ENCODE results near the gene CCDC33.

CCDC33 gene

DNA sequence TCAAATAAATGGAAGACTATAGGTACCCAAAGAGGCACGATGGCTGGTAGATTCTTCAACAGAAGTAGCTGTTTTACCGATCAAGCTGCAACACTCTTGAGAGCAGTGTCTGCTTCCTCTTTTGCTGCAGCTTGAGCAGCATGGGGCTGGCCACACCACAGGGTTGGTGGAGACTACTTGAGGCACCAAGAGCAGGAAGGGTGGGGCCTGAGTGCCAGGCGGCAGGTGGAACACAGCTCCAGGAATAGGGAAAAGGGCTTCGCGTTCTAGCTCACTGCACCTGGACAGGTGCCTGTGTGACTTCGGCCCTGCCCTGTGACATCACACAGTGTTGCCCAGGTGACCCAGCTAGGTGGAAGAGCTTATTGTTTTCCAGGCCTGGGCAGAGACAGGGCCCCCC is at the start of gene CCDC33:
CCDC33 (plus strand) TSS at position 365 of the 400 bp plus-strand sequence. CDS start 394 bp downstream, outside the sequence.
- no peak for DNase-seq (ENCODE audit: low read depth in 1 of 2, low spot score in 1 of 2)

DNA sequence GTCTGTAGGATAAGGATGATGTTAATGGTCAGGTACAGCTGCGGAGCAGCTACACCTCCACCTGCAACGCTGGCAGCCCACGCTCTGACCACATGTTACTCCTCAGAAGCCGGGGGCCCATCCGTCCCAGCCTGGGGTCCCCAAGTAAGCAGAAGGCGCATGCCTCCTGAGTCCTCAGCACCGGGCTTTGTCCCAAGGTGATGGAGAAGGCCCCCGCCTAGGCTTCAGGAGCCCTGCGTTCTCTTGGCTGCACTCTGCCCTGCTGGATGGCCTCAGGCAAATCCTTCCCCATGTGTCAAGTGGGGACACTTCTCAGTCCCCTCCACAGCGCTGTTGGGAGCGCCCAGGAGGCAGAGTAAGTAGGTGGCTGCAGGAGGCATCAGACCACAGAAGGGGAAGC is 47.9 kb upstream of the CCDC33 start:
- no peak for DNase-seq (ENCODE audit: low read depth in 1 of 2, low spot score in 1 of 2)

DNA sequence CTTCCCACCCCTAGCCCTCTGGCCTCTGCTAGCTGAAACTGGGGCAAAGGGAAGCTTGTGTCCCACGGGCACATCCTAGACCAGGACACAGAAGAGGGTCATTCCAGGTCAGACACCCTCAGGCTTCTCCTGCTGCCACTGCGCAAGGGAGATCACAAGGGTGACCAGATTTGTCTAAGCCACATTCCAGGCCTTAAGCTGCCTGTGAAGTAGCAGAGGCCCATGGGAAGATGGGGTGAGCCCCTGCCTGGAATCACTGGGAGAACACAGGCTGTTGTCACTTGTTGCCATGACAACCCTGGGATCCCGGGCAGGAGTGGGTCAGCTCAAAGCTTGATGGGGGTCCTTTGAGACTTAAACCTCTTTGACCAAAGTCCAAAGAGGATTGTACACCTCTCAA is 44.3 kb upstream of the CCDC33 start:
- no peak for DNase-seq (ENCODE audit: low read depth in 1 of 2, low spot score in 1 of 2)

DNA sequence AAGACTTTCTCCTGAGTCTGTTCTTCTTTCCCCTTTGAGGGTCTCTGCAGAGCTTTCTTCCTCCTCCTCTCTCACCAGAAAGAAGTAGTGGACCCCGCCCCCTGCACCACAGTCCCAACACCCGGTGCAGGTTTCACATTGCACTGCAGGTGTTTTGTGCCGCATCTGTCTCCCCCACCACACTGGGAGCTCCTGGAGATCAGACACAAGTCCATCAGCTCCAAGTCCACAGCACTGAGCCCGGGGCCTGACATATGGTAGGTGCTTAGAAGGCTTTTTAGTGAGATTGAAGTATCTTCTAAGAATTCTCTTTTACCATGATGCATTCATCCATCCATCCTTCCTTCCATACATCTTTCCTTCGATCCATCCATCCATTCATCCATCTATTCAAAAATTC is 43.4 kb upstream of the CCDC33 start:
- no peak for DNase-seq (ENCODE audit: low read depth in 1 of 2, low spot score in 1 of 2)

DNA sequence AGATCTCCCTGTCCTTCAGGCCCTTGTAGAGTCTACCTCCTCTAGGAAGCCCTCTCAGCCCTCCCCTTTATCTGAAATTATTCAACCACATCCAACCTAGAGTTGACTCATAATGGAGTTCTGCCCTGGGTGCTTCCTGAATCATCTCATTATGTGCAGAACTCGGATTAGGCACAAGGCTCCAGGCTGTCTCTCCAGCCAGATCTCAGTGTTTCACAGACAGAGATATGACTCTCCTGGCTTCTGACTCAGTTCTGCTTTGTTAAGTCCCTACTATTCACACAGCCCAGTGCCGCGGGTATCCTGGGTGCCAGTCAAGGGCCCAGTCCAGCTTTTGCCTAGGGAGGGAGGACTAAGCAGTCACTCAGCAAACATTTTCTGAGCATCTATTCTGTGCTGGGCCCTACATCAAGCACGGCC is 42.8 kb upstream of the CCDC33 start:
- DNase-seq (ENCODE audit: low read depth in 1 of 2, low spot score in 1 of 2) = no peak

DNA sequence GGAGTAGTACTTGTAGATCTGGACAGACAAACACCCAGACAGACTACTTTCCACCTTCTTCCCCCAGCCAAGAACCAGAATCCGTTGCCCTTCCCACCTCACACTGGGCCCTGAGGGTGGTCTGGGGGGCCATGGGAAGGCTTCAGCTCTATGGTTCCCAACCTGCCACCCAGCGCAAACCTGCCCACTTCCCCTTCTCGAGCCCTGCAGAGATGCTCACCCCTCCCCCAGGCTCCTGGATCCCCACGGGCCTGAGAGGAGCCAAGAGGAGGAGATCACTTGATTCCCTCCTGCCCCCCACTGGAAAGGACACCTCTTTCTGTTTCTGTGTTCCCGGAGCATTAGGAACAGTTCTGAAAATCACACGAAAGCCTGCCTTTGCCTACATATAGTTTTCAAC is 42.2 kb upstream of the CCDC33 start:
- DNase-seq (ENCODE audit: low read depth in 1 of 2, low spot score in 1 of 2) = no peak

DNA sequence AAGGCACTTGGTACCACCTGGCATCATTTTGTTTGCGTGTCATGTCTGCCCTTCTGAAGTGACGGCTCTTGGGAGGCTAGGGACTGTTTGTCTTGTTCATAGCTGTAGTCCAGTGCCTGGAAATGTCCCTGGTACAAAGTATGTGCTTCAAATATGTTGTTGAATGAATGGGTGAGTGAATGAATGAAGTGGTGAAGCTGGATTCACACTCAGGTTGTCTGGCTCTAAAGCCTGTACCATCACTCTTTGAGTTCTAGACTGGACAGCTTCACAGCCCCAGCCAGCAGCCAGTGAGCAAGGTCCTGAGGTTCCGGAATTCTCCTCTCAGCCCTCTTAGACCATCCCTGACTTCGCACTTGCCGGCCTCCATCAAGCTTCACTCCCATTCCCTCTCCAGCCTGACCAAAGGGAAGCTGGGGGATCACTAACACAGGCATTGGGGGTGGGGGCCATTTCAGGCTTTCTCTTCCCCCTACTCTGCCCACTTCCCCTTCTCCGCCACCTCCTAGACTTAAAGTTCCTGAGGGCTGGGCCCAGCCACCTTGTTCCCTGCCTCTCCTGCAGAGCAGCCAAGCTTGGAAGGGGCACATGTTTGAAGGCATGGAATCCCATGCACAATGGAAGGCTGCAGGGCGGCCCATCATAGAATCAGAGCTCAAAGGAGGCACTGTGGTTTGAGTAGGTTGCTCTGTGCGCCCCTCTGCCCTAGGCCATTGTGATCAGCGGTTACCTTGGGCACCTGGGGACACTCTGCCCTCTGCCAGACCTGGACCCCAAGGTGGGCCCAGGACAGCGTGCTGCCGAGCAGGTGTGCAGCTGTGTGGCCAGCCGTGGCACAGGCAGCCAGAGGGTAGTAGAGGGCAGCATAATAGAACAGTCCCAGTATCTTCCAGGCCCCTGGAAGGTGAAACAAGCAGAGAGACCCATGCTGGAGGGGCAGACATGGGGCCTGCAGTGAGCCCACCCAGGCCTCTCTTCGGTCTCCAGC is 41.3 kb upstream of the CCDC33 start:
- no peak for DNase-seq (ENCODE audit: low read depth in 1 of 2, low spot score in 1 of 2)

DNA sequence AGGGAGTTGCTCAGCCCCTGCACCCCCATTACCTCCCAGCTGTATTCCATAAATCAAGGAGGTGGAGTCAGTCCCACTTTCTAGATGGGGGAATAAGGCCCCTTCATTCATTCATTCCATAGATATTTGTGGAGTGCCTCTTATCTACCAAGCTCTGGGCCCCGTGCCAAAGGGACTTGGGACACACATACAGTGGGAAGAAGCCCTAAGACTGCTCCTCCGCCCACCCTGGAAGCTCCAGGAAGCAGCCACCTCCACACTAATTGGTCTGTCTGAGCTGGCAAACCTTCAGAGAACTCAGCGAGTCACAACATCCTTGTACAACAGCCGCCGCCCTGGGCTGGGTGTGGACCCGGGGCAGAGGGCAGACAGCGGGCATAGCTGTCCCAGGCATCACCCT is 40.0 kb upstream of the CCDC33 start:
- DNase-seq (ENCODE audit: low read depth in 1 of 2, low spot score in 1 of 2) = no peak

DNA sequence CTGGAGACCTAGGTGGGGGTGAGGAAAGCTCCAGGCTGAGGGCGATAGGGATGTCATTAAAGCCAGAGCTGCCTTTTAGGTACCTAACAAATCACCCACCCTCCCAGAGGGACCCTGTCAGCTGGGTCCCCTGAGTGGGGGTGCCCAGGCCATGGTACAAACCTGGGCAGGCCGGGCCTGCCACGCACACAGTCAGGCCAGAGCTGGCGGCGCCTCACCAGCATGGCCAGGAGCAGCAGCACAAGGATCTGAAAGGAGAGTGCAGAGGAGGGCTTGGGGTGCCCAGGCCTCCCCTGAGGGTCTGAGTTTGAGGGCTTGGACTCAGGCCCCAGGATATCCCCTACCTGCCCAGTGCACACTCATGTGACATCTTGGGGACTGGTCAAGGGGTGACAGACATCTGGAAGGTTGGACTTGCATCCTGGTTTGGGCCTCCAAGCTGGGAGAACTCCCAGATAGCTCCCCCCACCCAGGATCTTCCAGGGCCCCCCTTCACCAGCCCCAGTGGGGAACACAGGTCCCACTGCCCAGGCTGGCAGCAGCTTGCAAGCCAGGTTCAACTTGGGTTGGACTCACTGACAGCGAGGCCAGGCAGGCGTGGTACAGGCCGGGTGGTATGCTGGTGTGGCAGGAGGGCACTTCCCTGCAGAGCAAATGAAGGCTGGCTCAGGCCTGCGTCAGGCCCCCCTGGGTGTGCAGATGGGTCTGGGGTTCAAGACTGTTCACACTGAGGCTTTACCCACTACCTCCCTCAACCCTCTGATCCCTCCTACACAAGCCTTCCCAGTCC is 38.8 kb upstream of the CCDC33 start:
- no peak for DNase-seq (ENCODE audit: low read depth in 1 of 2, low spot score in 1 of 2)

DNA sequence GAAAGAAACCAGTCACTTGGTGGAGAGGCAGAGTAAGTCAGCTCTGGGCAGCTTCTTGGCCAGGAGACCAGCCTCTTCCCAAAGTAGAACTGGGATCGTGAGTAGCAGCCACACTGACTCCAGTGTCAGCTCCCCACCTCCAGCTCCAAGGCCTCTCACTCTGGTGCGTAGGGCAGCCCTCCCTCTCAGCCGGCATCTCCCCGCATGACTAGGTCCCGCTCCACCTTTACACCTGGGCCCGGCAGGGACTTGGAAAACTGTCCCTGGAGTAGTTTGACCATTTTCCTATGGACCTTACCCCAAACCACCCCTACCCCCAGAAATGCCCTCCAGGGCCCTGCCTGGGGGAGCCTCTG is 36.9 kb upstream of the CCDC33 start:
- no peak for DNase-seq (ENCODE audit: low read depth in 1 of 2, low spot score in 1 of 2)

DNA sequence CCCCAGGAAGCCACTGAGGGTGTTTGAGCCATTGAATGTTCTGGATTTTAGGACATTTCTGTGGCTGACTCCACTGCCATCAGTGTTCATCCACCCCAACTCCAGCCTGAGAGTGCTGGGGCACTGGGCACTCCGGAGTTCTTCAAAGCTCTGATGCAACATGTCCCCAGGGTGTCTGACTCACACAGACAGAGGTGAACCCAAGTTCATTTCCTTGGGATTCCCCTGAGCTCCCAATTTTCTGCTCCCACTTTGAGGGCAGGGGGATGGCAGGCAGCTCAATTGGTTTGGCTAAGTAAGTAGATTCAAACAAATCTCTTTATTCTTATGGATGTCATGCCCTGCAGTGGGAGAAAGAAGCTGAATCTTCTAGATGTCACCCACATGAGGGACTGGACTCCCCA is 35.7 kb upstream of the CCDC33 start:
- DNase-seq (ENCODE audit: low read depth in 1 of 2, low spot score in 1 of 2) = no peak

DNA sequence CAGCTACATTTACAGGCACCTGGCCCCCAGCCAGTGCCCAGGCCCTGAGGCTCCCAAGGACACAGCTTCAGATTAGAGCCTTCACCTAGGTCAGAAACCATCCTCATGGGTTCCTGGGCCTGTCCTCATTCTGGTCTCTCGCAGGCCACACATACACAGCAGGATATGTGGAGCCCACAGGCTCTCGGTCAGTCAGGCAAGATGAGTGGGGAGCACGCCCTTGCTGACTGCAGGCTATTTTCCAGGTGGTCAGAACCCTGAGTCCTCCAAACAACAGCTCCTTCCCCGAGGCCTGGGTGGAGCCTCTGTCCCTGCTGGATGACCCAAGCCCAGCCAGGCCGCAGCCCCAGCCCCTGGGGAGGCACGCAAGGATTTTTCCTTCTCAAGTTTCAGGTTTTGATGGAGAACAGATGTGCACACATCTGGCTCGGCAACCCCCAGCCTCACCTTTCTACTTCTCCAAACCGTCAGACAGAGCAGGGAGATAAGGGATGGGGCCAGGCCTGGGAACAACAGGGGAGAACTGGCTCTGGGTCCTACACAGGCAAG is 35.2 kb upstream of the CCDC33 start:
- no peak for DNase-seq (ENCODE audit: low read depth in 1 of 2, low spot score in 1 of 2)

DNA sequence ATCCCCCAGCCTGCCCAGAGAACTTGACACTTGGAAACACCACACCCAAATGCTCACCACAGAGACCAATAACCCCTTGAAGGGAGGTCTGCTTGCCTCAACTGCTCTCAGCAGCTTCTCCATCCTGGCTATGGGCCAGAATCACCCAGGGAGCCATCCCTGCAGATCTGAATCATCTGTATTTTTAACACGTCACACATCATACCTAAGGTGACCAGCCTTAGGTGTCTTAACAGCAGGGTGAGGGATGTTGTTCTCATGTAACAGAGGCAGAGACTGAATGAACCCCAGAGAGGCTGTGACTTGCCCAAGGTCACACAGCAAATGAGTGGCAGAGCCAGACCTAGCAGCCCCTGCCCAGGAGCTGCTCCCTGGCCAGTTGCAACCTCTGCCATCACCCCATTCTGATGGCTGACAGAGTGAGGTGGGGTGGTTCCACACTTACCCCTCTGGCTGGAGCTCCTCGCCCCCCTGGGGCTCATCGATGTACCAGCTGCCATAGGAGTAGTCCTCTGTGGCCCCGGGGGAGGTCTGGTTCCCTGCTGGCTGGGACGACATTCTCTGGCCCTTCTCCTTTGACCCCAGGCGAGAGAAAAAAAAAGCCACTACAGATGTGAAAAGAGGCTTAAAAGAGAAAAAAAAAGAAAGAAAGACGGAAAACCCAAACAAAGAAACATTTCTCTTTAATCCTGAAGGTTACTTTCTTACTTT is 34.3 kb upstream of the CCDC33 start:
- DNase-seq (ENCODE audit: low read depth in 1 of 2, low spot score in 1 of 2) = no peak

DNA sequence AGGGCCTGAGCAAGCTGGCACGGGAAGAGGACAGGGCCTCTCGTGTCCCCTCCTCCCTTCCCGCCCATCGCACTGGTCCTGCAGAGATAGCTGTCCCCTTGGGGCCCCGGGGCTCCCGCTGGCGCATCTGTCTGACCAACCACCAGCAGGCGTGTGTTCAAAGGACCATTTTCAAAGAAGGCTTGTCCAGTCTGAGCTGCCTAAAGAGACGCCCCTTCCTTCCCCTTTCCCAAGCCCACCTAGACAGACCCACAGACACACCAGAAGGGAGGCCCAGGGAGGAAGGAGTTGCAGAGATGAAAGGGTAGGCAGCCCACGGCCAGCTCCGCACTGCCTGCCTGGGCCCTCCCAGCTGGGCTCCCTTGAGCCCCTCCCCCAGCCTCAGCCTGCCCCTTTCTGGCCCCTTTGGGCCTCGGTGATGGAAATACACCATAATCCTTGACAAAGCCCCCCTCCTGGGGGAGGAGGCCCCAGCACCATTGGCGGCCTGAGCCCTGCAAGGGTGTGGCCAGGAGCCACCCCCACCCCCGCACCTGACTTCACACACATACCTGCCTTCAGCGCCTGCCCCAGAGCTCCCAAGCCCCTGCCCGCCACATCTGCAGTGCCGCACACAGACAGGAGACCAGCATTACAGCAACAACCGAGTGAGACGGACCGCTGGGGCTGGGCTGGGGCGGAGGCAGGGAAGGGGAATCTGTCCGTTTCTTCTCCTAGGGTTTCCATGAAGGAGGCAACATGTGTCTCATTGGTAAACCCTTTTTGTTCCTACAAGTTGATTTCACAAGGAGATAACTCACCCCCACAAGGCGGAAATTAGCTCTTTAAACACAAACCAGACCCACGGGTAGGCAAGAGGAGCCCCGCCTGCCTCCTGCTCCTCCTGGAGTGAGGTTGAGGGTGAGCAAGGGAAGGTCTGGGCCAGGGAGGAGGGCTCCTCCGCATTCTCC is 33.4 kb upstream of the CCDC33 start, which contains the start of gene STRA6:
STRA6 (minus strand) TSS at position 336 of the 950 bp plus-strand sequence. CDS start 520 bp downstream, outside the sequence.
- DNase-seq (ENCODE audit: low read depth in 1 of 2, low spot score in 1 of 2) = no peak

DNA sequence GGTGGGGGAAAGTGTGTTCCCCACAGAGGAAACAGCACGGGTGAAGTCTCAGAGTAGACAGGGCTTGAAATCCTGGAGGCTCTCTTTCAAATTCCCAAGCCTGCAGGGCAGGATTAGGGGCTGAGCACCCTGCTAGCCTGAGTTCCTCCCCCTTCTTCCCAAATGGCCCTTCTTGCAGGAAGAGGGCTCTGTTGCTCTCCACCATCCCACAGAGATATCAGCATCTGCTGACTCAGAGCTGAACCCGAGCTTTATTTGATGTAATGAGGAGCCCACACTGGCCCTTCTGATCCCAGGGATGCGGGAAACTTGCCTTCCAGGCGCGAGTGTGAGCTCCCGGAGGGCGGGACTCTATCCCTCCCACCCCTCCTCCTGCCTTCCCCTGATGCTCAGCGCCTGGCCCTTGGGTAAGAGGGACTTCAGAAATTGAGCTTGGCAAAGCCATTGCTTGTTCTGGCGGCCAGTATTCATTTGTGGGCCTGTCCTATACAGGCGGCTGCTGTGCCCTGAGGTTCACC is 32.2 kb upstream of the CCDC33 start:
- no peak for DNase-seq (ENCODE audit: low read depth in 1 of 2, low spot score in 1 of 2)

DNA sequence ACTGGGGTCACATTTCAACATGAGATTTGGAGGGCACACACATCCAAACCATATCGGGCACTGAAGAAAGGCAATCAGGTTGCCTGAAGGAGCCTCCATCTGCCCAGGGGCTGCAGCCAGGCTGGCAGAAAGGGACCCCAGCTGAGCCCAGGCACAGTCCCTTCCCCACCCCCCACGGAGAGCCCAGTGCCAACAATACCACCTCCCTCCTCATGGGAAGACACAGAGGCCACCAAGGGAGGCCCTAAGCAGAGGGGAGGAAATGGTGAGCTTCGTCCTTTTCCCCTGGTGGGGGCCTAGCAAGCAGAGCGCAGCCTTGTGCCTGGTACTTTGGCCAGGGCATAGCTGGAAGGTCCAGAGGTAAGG is 30.6 kb upstream of the CCDC33 start:
- no peak for DNase-seq (ENCODE audit: low read depth in 1 of 2, low spot score in 1 of 2)

DNA sequence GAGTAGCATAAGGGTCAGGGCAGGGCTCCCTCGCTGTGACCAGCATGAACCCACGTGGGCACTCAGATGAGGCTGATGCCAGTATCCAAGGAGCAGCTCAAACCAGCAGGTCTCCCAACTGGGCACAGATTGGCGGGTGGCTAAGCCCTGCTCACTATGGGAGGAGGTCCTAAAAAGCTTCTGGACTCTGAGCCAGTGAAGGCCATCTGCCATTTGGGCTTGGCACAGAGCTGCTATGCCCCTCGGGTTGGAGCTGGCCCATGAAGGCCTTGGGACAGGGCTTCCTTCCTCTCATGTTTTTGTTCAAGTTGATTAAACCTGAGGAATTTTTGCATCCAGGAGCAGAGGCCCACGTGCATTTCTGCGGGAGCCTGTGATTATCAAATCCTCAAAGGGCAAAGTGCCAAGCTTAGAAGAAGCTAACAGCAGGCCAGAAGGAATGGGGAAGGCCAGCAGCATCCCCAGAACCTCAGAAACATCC is 29.3 kb upstream of the CCDC33 start:
- no peak for DNase-seq (ENCODE audit: low read depth in 1 of 2, low spot score in 1 of 2)

DNA sequence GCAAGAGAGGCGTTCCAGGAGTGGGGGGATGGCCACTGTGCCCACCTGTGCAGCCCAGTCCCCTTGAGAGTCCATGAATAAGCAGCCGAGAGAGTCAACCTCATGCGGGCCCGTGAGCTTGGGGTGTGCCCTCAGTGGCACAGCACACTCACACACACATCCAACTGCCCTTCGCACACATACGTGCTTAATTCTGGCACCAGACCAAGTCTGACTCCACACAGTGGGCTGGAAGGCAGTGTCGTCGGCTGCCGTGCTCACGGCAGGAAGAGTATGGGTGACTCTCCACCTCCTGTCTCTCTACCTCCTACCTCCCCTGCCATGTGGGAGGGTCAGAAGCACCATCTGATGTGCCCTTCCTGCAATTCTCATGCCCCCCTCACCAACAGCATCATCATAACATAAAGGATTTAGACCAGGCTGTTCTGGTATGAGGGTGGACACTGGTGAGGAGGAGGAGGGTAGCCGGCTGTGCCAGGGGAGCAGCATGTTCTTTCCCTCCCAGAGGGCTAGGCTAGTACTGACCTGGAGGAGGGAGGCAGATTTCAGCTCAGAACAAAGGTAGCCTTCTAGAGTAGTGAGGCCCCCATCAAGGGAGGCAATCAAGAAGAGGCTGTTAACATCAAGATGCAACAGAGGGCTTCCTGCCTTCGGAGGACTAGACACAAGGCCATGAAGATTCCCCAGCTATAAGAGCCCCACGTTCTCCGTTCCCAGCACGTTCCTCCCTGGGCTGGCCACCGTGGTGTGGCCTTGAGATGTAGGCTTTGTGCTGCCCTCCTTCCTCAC is 28.3 kb upstream of the CCDC33 start:
- DNase-seq (ENCODE audit: low read depth in 1 of 2, low spot score in 1 of 2) = no peak

DNA sequence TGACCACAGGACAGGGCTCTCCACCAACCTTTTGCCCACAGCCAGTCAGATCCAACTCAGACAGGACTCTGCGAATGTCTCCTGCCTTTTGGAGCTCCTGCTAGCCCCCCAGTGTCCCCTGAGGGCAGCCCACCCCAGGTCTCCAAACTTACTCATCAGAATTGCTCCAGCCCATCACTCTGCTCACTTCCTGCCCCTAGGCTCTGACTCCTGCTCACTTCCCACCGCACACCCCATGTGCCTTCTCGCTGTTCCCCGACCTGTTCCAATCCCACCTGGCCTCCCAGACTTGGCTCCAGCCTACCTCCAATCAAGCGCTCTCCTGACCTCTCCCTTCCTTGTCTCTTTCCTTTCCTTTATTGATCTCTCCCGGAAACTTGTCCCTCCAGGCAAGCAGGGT is 27.6 kb upstream of the CCDC33 start:
- no peak for DNase-seq (ENCODE audit: low read depth in 1 of 2, low spot score in 1 of 2)
